IMR-90 (cell line): Measurements from ENCODE around the gene TNFRSF4.

Source experiments
- BHLHE40 ChIP-seq: fragments of 150-350 bp; IDR thresholded peaks from 2 replicates; pipeline ENCODE4 v1.6.1; 2016; ENCODE audit warnings: mild to moderate bottlenecking, low read depth, low read length
- CEBPB ChIP-seq: IDR thresholded peaks from 2 replicates; pipeline ENCODE4 v1.6.1; 2012; ENCODE audit warnings: low read depth, low read length, improper control_type of control experiment
- CHD1 ChIP-seq: IDR thresholded peaks from 2 replicates; pipeline ENCODE4 v1.6.1; 2012; ENCODE audit warnings: low read depth, low read length, improper control_type of control experiment
- CTCF ChIP-seq: conservative IDR thresholded peaks from 2 replicates; pipeline ENCODE4 v1.5.1; 2012; ENCODE audit warnings: mild to moderate bottlenecking, low read depth, low read length, improper control_type of control experiment
- ELK1 ChIP-seq: fragments of 150-350 bp; IDR thresholded peaks from 2 replicates; pipeline ENCODE4 v1.6.1; 2016; ENCODE audit warnings: low read depth, mild to moderate bottlenecking, low read length, moderate library complexity, borderline replicate concordance
- MAFK ChIP-seq: IDR thresholded peaks from 2 replicates; pipeline ENCODE4 v1.6.1; 2012; ENCODE audit warnings: low read depth, low read length, improper control_type of control experiment
- MAZ ChIP-seq: IDR thresholded peaks from 2 replicates; pipeline ENCODE4 v1.6.1; 2012; ENCODE audit warnings: low read depth, mild to moderate bottlenecking, low read length, improper control_type of control experiment, moderate library complexity, borderline replicate concordance
- POLR2A ChIP-seq: IDR thresholded peaks from 2 replicates; pipeline ENCODE4 v1.6.1; 2012; ENCODE audit warnings: mild to moderate bottlenecking, low read depth, low read length
- RAD21 ChIP-seq: IDR thresholded peaks from 2 replicates; pipeline ENCODE4 v1.6.1; 2012; ENCODE audit warnings: low read length, improper control_type of control experiment
- RCOR1 ChIP-seq: IDR thresholded peaks from 2 replicates; pipeline ENCODE4 v1.6.1; 2012; ENCODE audit warnings: mild to moderate bottlenecking, low read length, improper control_type of control experiment; ENCODE audit not compliant: insufficient replicate concordance
- RFX5 ChIP-seq: IDR thresholded peaks from 2 replicates; pipeline ENCODE4 v1.8.0; 2012; ENCODE audit warnings: low read depth, mild to moderate bottlenecking, low read length, moderate library complexity
- SMC3 ChIP-seq: fragments of 150-350 bp; IDR thresholded peaks from 2 replicates; pipeline ENCODE4 v1.6.1; 2016; ENCODE audit warnings: low read depth, mild to moderate bottlenecking, antibody characterized with exemption, low read length, moderate library complexity
- USF2 ChIP-seq: fragments of 150-350 bp; IDR thresholded peaks from 2 replicates; pipeline ENCODE4 v1.6.1; 2017; ENCODE audit warnings: mild to moderate bottlenecking, antibody characterized with exemption, low read length, low read depth

- TF ChIP-seq RFX5 (no peak), CTCF (no peak), POLR2A (no peak), RAD21 (no peak), MAFK (no peak), RCOR1 (no peak), MAZ (no peak), BHLHE40 (no peak), ELK1 (no peak), USF2 (no peak), CEBPB (no peak), SMC3 (no peak), CHD1 (no peak)
These were observed 44.3 kb downstream of the TNFRSF4 start for GRCh38 chr1:1169429-1170214.
